Mucosa of descending colon (tissue), 3 donors: ENCODE data around the gene TC2N. TPM values are rescaled to one million over a fixed set of nuclear protein-coding genes. Genes with fewer than 3 reads are reported as not detected.

ENCODE experiments used
- ATAC-seq: fragments of 200-7000 bp; cut with Tn5 transposase; one replicate; pipeline ENCODE4 v1.9.1; 2020; ENCODE audit warnings: mild to moderate bottlenecking, moderate library complexity
- DNase-seq, 3 donors: peaks; one replicate each; pipeline ENCODE4 v3.0.0-alpha.2; 2020
- H3K36me3 ChIP-seq: fragments of 200-600 bp; one replicate; pipeline ENCODE4 v1.8.0; 2021; ENCODE audit warnings: low read depth, mild to moderate bottlenecking
- H3K4me1 ChIP-seq: fragments of 200-600 bp; one replicate; pipeline ENCODE4 v1.8.0; 2021; ENCODE audit warnings: low read depth, mild to moderate bottlenecking
- H3K4me3 ChIP-seq: fragments of 200-600 bp; one replicate; pipeline ENCODE4 v1.8.0; 2021; ENCODE audit warnings: mild to moderate bottlenecking
- H3K9me3 ChIP-seq: fragments of 200-600 bp; one replicate; pipeline ENCODE4 v1.8.0; 2021; ENCODE audit warnings: mild to moderate bottlenecking
- intact Hi-C, 2 donors: fragments of 100-400 bp; cut with DNase I in 1 of 2; cut with micrococcal nuclease in 1 of 2; formaldehyde crosslinking; loops; one replicate each; pipeline versions ENCODE4 v1.11.0 to v1.11.1; 2022; cut with DNase I, micrococcal nuclease
- total RNA-seq, 3 donors: library from RNA; stranded (reverse); fragmentation: NEBNext Ultra II Directional in 2 of 3; extraction: Animal tissue kit (Norgen Biotek cat#: 25700) in 2 of 3; gene quantifications; one replicate each; pipeline versions ENCODE4 v1.2.1 to v1.2.4, GENCODE V29; 2021 to 2023
- TF ChIP-seq, protein P1 (sequence below): fragments of 200-600 bp; IDR thresholded peaks from one replicate; pipeline ENCODE4 v1.8.0; 2022; ENCODE audit warnings: antibody characterized with exemption, mild to moderate bottlenecking
- donor health status: DM: no; HTN: no; CAD: no; lungs with moderate emphysema.
- donor health status: DM: no; HTN: no; CAD: no.
- donor health status: DM: no; HTN: yes; CAD: no.

The TC2N gene
- total RNA-seq, 3 donors from 2014 or later: 39.0 to 75.1 (median 63.6) TPM

DNA sequence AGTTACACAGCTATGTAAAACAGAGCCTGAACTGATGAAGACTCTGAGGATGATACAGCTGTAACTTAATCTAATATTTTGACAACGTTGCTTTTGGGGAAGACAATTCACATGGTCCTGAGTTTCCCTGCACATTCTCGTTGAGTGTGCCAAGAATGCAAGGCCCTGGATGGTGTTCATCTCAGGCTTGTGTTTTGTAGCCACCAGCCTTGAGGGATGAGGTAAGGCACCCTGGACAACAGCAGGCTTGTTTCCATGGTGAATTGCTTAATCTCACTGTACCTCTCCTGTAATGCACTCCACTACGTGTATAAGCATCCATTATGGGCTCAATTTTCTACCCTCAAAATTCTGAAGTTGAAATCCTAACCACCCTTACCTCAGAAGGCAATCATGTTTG is 137.6 kb downstream of the TC2N start:
- Histone ChIP-seq H3K9me3 (no peaks in the 10 kb centered on the region), H3K4me1 (no peaks in the 10 kb centered on the region), H3K4me3 (no peak overlapping the region), H3K36me3 (no peaks in the 10 kb centered on the region)
- ATAC-seq (no peak), DNase-seq (no peak)
- intact Hi-C loops: no loop called here
- TF ChIP-seq, protein P1, sequence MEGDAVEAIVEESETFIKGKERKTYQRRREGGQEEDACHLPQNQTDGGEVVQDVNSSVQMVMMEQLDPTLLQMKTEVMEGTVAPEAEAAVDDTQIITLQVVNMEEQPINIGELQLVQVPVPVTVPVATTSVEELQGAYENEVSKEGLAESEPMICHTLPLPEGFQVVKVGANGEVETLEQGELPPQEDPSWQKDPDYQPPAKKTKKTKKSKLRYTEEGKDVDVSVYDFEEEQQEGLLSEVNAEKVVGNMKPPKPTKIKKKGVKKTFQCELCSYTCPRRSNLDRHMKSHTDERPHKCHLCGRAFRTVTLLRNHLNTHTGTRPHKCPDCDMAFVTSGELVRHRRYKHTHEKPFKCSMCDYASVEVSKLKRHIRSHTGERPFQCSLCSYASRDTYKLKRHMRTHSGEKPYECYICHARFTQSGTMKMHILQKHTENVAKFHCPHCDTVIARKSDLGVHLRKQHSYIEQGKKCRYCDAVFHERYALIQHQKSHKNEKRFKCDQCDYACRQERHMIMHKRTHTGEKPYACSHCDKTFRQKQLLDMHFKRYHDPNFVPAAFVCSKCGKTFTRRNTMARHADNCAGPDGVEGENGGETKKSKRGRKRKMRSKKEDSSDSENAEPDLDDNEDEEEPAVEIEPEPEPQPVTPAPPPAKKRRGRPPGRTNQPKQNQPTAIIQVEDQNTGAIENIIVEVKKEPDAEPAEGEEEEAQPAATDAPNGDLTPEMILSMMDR: no peak

Other genes starting within 250 kb of the TC2N start
- 1 to 10 TPM; 3.5 to 7.0 (median 4.1) TPM for gene CATSPERB, start 135.4 kb downstream of the TC2N start, total RNA-seq
- gene FBLN5, start 80.2 kb upstream of the TC2N start, total RNA-seq: 10 to 100 TPM in 2 of 3 donors, 1 to 10 TPM in 1; 6.1 to 56.7 (median 18.6) TPM
- 10 to 100 TPM; 48.1 to 67.3 (median 54.6) TPM for gene TRIP11, start 172.5 kb upstream of the TC2N start, total RNA-seq
- 10 to 100 TPM; 23.4 to 53.0 (median 29.2) TPM for gene ATXN3, start 239.0 kb upstream of the TC2N start, total RNA-seq